A172 (cell line): Measurements from ENCODE around the gene ALPP. TPM values are rescaled to one million over a fixed set of nuclear protein-coding genes. Genes with fewer than 3 reads are reported as not detected.
"Not testable (repeated sequence)": the region's sequence is repeated elsewhere in the genome, so short reads cannot be mapped to it uniquely, and the experiment has no call there.

ENCODE experiments used
- DNase-seq: peaks from one replicate; pipeline ENCODE4 v3.0.0-alpha.2; 2015; ENCODE audit warnings: low spot score
- total RNA-seq: library from RNA; depleted of rRNA; stranded (reverse); fragments of >200 nt; shearing (Covaris generic); gene quantifications from 2 replicates; pipeline ENCODE4 v1.2.3, GENCODE V29; 2014

Gene ALPP
- total RNA-seq, 1 experiment from 2014 or later, result 2.1 TPM

DNA sequence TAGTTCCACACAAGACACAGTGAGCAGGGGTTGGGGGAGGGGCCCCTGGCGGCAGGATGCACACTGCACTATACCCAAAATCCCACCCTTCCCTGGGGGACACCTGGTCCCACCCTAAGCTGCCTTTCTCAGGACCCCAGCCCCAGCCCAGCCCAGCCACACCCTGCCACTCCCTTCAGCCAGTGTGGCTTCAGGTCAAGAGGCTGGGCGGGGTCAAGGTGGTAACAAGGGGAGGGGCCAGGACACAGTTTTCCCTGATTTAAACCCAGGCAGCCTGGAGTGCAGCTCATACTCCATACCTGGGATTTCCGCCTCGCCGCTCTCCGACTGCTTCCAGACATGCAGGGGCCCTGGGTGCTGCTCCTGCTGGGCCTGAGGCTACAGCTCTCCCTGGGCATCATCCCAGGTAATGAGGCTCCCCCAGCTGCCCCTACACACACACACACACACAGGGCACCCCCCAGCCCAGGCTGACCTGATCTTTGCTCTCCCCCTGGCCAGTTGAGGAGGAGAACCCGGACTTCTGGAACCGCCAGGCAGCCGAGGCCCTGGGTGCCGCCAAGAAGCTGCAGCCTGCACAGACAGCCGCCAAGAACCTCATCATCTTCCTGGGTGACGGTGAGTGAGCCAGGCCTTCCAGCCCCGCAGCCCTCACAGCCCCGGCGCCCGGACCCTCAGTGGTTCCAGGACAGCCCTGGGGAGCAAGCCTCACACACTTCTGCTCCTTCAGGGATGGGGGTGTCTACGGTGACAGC is 28.2 kb downstream of the ALPP start, which contains the start of gene ALPG:
TSS of gene ALPG (plus strand) at position 289 of the 755 bp plus-strand sequence. CDS start at position 340, 51 bp downstream.
- DNase-seq, result no peak

DNA sequence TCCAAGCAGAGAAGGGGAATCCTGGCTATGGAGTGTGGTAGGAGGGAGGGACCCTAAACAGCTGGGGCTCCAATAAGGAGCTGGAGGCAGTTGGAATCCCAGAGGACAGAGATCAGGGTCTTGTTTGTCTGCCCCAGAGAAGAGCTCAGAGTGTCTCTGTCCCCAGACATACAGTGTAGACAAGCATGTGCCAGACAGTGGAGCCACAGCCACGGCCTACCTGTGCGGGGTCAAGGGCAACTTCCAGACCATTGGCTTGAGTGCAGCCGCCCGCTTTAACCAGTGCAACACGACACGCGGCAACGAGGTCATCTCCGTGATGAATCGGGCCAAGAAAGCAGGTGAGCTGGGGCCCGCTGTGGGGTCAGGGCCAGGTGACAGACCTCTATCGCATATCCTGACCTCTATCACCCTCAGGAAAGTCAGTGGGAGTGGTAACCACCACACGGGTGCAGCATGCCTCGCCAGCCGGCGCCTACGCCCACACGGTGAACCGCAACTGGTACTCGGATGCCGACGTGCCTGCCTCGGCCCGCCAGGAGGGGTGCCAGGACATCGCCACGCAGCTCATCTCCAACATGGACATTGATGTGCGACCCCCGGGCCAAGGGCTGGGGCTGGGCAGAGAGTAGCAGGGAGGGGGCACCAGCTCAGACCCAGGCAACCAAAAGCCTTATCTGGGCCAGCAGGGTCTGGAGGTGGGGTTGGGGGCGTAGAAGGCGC is 29.0 kb downstream of the ALPP start:
- not testable (repeated sequence) for DNase-seq

DNA sequence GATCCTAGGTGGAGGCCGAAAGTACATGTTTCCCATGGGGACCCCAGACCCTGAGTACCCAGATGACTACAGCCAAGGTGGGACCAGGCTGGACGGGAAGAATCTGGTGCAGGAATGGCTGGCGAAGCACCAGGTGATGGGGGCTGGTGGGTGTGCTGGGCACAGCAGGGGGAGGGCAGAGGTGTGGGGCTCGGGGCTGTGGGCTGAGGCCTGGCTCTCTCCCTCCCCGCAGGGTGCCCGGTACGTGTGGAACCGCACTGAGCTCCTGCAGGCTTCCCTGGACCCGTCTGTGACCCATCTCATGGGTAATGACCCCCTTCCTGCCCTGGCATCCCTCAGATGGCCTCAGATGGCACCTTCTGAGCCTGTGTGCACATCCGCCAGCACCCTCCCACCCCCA is 29.7 kb downstream of the ALPP start:
- DNase-seq, result not testable (repeated sequence)

DNA sequence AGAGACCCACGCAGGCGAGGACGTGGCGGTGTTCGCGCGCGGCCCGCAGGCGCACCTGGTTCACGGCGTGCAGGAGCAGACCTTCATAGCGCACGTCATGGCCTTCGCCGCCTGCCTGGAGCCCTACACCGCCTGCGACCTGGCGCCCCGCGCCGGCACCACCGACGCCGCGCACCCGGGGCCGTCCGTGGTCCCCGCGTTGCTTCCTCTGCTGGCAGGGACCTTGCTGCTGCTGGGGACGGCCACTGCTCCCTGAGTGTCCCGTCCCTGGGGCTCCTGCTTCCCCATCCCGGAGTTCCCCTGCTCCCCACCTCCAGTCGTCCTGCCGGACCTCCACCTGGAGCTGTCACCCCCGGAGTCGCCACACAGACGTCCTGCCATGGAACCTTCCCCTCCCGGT is 31.1 kb downstream of the ALPP start:
- DNase-seq, result not testable (repeated sequence)

DNA sequence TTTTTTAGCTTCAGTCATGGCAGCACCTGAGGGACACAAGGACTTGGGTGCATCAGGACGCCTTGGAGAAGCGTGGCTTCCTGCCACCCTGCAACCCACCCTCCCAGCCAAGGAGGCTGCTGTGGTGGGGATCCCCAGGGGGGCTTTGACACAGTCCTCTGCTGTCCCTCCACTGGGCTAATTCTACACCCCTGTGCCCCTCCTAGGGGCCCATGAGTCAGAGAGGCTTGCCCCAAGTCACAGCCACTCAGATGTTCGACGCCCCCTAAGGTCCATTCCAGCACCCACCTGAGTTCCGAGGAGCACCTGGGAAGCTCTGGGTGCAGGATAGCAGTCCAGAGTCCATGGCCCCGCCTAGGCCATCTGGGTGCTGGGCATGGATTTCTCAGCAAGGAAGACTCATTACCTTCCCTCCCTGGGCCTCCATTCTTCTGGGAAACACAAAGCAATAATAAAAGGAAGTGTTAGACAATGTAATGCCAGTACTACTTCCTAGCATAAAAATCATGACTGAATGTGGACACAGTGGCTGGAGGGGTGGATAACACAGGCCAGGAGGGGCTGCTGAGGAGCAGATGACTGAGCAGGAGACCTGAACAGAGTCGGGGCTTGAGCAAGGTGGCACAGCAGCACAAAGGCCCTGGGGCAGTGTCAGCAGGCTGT is 31.8 kb downstream of the ALPP start:
- no peak for DNase-seq

DNA sequence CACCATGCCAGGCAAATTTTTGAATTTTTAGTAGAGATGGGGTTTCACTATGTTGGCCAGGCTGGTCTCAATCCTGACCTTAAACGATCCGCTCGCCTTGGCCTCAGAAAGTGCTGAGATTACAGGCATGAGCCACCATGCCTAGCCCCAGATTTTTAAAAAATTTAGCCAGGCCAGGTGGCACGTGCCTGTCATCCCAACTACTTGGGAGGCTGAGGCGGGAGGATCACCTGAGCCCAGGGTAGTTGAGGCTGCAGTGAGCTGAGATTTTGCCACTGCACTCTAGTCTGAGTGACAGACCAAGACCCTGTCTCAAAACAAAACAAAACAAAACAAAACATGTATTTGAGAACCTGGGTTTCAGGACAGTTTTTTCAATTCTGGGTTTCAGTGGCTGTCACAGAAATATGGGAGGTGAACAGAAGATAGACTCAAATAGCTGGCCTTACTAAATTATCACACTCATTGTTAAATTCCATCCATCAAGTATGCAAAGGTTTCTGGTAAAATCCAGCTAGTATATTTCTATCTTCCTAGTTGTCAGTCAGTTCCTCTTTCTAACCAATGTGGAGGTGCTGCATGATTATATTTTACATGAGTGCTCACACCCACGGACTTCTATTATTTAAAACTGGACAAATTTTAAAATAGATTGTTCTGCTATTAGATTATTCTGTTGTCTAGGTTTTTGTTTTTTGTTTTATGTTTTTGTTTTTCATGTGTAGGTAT is 33.5 kb downstream of the ALPP start:
- no peak for DNase-seq

DNA sequence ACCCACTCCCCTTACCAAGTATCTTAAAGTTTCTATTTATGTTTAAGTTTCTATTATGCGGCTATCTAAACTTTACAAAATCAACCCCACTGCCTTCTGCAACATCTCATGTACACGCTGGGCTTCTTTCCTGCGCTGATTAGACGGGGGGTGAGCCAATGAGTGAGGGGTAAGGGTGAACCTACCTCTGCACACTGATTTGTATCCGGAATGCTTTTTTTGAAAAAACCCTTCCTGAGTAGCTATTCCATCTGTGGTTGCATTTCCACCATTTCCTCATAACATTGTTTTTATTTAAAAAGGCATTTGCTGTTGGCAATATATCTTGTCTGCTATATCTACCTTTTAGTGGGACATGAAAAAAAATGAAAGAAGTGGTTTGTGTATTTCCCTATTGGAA is 34.4 kb downstream of the ALPP start:
- no peak for DNase-seq

DNA sequence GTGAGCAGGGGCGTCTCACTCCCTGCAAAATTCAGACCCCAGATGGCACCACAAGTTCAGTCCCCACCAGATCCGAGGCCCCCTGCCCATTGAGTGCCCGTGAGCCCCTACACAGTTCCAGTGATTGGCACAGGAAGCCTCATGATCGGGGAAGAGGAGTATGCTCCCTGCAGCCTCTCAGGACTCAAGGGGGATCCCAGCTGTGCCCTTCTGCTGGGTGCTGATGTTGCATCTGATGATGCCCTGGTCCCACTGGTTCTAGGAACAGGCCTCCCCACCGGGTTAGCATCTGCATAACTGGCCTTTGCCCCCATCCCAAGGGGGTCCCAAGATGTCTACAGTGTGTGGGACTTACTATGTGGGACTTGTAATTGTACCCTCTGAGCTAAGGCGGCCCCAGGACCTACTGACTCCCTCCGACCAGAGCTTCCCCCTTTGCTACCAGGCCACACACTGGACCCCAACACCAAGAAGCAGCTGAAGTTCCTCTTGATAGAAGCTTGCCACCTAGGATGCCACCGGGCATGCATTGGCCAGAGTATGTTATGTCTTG is 36.7 kb downstream of the ALPP start:
- DNase-seq, result no peak

DNA sequence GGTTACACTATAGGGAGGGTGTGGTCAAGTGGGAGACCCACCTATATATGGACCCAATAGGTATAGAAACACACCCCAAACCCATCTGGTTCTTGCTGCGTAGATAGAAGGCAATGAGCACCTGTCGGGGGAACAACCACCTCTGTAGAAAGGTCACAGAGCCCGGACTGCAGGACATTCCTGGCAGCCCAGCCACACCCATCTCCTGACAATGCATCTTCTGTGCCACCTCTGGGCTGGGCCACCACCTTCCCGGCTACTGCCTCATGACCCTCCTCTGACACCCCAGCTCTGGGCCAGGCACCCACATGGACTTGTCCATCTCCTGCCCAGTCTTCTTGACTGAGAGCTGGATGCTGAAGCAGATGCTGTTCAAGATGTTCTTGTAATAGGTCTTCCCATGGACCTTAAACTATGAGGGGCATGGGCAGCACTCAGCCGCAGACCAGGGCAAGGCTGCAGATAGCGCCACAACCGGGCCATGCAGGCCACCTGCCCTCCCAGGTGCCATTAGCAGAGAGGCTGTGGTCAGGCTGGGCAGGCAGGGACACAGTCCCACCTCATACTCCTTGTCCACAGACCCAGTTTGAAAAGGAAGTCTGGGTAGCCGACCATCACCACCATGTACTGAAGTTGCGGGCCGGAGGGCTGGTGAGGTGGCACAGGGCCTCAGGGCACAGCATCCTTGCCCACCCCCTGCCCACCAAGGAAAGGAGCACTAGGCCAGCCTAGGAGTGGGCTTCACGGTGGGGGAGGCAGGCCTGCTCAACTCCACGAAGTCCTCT is 37.4 kb downstream of the ALPP start:
- DNase-seq, result no peak

DNA sequence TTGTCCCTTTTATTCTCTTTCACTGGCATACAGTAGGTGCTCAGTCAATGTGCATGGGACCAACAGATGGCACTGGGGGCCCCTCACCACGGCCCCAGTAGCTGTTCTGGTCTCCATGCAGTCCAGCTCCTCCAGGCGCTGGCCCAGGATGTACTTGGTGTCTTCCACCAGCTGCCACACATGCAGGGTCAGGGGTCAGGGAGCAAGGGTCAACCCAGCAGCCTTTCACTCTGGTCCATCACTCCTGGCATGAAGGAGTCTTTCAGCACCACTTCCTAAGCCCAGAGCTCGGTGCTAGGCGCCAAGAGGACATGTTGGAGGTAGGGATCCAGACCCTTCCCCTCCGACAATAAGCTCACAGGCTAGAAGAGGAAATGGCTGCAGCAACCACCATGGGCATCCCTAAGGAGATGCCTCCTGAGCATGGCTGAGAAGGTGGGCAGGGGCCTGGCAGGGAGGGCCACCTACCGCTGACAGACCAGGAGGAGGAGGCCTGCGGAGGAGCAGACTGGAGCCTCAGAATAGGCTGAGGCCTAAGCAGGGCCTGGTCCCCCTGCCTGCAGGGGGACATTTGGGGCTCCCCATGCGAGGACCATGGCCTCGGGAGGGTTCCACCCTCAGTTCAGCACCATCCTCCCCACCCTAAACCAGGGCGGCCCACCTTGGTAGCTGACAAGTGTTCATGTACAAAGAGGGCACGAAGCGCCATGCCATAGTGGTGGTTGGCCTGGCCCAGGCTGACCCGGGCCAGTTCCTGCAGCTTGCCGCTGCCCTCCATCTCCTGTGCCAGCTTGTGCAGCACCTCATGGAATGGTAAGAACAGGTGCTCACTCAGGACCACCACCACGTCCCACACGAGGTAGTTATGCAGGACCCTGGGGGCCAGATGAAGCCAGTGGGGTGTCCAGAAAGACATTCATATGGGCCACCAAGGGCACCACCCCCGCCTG is 38.2 kb downstream of the ALPP start:
- no peak for DNase-seq

DNA sequence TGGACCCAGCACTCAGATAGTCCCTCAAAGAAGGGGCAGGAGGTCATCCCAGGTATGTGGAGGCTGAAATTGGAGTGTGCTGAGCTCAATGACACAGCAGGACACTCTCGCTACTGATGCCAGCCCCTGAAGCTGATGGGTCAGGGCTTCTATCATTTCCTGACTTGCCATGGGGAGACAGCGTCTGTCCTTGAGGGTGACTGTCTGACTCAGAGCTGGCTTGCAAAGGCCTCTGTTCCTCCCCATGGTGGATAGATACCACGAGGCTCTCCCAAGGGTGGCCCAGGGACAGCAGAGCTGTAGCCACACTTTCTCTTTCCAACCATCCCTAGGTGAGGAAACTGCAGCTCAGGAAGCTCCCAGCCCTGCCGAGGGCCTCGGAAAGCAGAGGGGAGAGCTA is 38.9 kb downstream of the ALPP start:
- DNase-seq, result no peak

DNA sequence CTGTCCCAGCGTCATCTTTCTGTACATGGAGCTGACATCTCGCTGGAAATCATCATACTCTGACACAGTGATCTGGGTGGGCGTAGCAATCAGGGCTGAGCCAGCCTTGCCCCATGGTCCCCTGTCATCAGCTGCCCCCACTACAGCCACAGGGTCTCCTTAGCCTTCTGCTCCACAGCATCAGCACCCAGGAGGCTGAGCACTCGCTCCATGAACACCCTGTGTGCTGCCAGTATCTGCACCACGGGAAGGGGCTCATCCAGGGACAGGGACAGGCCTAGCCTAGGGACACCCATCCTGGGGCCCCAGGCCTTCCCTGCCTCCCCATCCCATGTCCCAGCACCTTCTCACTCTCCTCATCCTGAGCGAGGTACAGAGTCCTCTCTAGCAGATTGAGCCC is 39.5 kb downstream of the ALPP start:
- DNase-seq, result no peak

DNA sequence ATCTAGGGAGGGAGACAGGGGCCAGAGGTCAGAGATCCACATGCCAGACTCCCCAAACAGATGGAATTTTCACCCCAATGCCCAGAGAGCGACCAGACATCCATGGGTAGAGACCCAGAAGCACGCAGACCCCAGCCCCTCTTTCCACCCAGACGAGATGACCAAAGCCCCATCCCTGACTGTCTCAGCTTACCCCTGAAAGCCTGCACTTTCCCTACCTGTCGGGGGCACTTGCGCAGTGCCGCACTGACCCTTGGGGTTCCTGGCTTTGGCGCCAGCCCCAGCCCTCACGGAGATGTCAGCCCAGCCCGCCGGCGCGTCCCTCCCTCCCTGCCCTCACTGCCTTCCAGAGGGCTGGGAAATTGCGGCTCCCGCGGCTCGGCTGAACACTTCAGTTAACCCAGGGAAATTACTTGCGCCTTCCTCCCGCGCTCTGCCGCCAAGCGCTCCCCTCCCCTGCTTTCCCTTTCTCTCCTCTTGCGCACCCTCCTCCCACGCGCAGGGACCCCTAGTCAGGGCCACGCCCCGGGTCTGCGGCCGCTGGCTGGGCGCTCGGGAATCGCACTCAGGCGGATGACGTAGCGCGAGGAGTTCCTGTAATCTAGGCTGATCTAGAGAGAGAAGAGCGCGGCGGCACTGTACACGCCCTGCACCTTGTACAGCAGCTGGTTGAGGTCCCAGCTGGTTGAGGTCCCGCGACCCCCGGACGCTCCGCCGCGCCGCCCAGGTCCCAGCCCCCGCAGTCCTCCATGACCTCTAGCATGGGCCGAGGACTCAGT is 40.1 kb downstream of the ALPP start:
- DNase-seq, result no peak

DNA sequence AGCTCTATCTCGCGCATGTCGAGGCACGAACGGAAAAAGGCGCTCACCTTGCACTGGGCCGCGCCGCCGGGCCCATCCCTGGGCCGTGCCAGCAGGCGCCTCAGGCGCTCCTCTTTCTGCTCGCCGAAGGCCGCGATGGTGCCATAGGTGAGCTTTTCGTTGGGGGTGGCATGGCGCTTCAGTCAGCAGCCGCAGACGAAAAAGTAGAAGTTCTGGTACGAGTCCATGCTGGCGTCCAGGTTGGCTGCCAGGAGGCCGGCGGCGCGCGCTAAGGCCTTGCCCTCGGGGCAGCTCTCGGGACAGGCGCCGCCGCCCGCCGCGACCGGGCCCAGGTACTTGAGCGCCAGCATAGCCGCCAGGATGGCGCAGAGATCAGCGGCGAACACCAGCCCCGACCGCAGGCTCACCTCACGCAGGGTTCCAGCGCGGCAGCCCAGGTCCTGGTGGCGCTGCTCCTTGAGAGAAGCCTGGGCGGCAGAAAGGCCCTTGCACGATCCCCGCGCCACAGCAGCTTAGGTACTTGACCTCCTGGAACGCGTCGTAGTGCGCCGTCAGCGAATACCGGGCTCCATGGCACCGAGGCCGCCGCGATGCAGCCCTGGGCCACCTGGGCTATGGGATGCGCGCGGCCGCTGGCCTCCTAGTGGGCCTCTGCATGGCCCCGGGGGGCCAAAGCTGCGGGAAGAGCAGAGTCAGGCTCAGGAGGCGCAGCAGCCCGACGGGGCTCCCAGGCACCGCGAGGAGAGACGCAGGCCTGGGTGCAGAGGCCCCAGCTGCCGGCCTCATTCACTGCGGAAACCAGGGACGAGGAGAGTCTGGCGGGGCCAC is 40.9 kb downstream of the ALPP start:
- DNase-seq, result no peak

DNA sequence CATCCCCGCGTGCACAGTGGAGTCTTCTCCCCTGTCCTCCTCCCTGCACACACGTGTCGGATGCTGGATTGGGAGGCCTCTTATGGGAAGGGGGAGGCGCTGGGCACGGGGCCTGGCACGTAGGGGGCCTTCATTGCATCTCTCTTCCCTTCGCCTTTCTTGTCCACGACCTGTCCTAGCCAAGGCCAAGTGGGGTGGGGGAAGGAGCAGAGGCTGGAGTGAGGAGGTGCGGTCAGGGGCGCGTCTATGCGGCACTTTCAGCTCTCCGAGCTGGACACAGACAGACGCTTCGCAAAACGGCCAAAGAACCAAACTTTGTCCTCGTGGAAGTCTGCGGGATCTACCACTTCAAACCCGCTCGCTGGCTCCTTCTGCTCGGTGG is 41.5 kb downstream of the ALPP start:
- DNase-seq, result no peak

DNA sequence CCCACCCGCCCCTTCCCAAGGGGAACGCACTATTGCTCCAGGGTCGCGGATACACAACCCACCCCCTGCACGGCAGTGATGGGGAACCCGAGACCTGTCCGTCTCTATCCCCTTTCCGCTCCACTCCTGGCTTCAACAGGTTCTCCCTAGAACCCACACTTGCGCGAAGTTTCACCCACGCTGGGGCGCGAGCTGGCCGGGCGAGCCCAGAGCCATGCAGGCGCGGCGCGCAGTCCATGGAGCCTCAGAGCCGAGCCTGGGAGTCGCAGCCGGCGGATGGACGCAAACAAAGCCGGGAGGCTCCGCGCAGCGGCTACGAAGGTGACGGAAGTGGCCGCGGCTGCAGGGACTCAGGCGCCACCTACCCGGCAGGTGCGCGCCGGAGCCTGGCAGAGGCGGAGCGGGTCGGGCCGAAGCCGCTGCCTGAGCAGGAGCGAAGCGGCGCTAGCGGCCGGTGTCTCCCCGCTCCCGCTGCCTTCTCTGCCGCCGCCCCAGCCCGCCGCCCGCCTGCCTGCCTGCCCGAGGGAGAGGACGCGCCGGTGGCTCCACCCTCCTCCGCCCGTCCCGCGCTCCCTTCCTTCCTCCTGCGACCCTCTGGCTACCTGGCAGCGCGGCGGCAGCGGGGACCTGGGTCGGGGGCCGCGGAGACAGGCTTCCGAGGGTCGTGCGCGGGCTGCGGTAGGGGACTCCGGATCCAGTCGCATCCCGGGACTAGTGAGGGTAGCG is 42.1 kb downstream of the ALPP start:
- no peak for DNase-seq

DNA sequence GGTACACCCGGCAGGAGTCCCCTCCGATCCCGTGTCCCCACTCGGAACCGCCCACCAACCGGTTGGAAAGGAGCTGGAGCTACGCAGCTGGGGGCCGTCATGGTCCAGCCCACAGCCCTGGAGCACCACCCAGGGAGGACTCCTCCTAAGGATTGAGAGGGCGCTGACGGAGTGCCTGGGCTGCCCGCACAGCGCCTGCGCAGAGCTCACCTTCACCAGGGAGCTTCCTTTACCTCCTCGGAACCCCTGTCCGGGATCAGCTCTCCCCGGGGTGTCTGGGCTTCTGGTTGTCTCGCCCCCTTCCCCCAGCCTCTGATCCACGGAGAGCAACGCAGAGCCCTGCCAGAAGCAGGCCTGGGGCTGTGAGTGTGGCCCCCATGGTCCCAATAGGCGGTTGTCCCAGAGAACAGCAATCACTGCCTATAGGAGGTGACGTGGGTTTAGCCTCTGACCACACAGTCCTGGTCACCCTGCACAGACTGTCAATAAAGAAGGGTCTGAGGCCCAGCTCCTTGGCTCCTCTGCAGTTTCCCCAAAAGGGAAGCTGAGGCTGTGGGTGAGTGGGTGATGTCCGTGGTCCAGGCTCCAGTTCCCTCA is 42.7 kb downstream of the ALPP start:
- no peak for DNase-seq
